IPS DF 4.7 (cell line): ENCODE data around the gene KMT2E.

ENCODE experiments used
- DNase-seq: peaks from one replicate; pipeline ENCODE4 v3.0.0-alpha.2; 2013; ENCODE audit warnings: low spot score; ENCODE audit errors: extremely low read depth

KMT2E gene

GRCh38 chr7:105079348-105079747 is 65.3 kb downstream of the KMT2E start:
- DNase-seq = no peak

- DNase-seq = no peak
These were observed 70.6 kb downstream of the KMT2E start for GRCh38 chr7:105084581-105084980.

GRCh38 chr7:105086850-105087249 is 72.8 kb downstream of the KMT2E start:
- no peak for DNase-seq

- no peak for DNase-seq
These were observed 74.0 kb downstream of the KMT2E start for GRCh38 chr7:105087981-105088380.

- no peak for DNase-seq
These were observed 74.5 kb downstream of the KMT2E start for GRCh38 chr7:105088456-105088855.

GRCh38 chr7:105094966-105095365 is 81.0 kb downstream of the KMT2E start:
- no peak for DNase-seq

- no peak for DNase-seq
These were observed 82.3 kb downstream of the KMT2E start for GRCh38 chr7:105096306-105096705.

- DNase-seq = no peak
These were observed 83.6 kb downstream of the KMT2E start for GRCh38 chr7:105097619-105098018.

GRCh38 chr7:105098863-105099515 is 85.0 kb downstream of the KMT2E start:
- no peak for DNase-seq

- DNase-seq = no peak
These were observed 87.9 kb downstream of the KMT2E start for GRCh38 chr7:105101864-105102263.

- DNase-seq = no peak
These were observed 88.8 kb downstream of the KMT2E start for GRCh38 chr7:105102557-105103352.

GRCh38 chr7:105105579-105105978 is 91.6 kb downstream of the KMT2E start:
- DNase-seq = no peak

- no peak for DNase-seq
These were observed 92.5 kb downstream of the KMT2E start for GRCh38 chr7:105106473-105106872.

- no peak for DNase-seq
These were observed 93.5 kb downstream of the KMT2E start for GRCh38 chr7:105107458-105107857.

- no peak for DNase-seq
These were observed 98.7 kb downstream of the KMT2E start for GRCh38 chr7:105112440-105113418.

- no peak for DNase-seq
These were observed 104.9 kb downstream of the KMT2E start for GRCh38 chr7:105118612-105119600.

- DNase-seq = no peak
These were observed 108.6 kb downstream of the KMT2E start for GRCh38 chr7:105122619-105123018.

- no peak for DNase-seq
These were observed 111.7 kb downstream of the KMT2E start for GRCh38 chr7:105125745-105126144.

GRCh38 chr7:105126436-105126975 is 112.5 kb downstream of the KMT2E start:
- DNase-seq = no peak

GRCh38 chr7:105127179-105127578 is 113.2 kb downstream of the KMT2E start:
- DNase-seq = no peak
